ENCODE measurements around the gene SLC16A13. TPM values are rescaled to one million over a fixed set of nuclear protein-coding genes. Genes with fewer than 3 reads are reported as not detected.

The SLC16A13 gene
- total and polyA plus RNA-seq, 2 donors (not counting 1 experiment from before 2014, with no cell fraction given), result 1.3 to 1.4 TPM

DNA sequence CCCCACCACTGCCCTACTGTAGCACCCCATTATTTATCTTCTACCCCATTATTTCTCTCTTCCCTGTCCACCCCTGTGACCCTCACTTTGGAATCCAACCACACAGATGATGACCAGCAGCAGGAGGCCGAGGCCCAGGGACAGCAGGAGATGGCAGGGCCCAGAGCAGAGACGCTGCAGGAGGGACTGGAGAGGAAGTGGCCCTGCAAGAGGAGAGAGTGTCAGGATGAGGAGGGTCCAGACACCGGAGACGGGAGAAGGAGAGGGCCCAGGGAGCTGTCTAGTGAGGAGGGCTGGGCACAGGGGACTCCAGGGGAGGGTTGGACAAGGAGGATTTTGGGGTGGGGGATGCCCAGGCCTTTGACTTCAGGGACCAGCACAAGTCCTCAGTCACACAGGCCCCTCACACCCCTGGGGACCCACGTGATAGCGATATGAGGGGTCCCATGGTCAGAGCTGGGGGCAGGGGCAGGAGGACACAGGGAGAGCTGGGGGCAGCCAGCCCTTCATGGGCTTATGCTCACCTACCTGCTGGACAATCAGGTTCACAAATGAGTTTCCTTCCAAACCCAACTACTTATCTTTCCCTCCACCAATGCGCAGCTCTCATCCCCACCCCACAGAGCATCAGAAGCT is 42.2 kb downstream of the SLC16A13 start:
- Histone ChIP-seq H2AFZ (ENCODE audit: low read length) (no peak overlapping the region), H4K20me1 (ENCODE audit: control insufficient read depth, extremely low read depth, insufficient read depth, low read length) (no peaks in the 10 kb centered on the region), H3K4me3 (replicated peaks in 1 of 4; ENCODE audit: control extremely low read depth in 1 of 4, insufficient read depth in 1 of 4, low read depth in 3 of 4, low read length in 4 of 4) (no peak overlapping the region), H3K27me3 (ENCODE audit: control insufficient read depth, insufficient read depth, low read length) (no peaks in the 10 kb centered on the region), H3K9ac (ENCODE audit: insufficient read depth, low read length) (no peak overlapping the region), H3K36me3 (ENCODE audit: control insufficient read depth, insufficient read depth, low read length) (no peaks in the 10 kb centered on the region), H3K9me3 (ENCODE audit: control insufficient read depth, insufficient read depth, low read depth, low read length) (no peaks in the 10 kb centered on the region), H3K4me1 (ENCODE audit: control insufficient read depth, extremely low read depth, insufficient read depth, low read length) (no peaks in the 10 kb centered on the region), H3K27ac (ENCODE audit: insufficient read depth, low read length) (no peak overlapping the region), H3K4me2 (ENCODE audit: extremely low read depth, insufficient read depth, low read length) (no peak overlapping the region), H3K79me2 (ENCODE audit: control insufficient read depth, insufficient read depth, low read length) (no peaks in the 10 kb centered on the region)
- TF ChIP-seq, protein P1, sequence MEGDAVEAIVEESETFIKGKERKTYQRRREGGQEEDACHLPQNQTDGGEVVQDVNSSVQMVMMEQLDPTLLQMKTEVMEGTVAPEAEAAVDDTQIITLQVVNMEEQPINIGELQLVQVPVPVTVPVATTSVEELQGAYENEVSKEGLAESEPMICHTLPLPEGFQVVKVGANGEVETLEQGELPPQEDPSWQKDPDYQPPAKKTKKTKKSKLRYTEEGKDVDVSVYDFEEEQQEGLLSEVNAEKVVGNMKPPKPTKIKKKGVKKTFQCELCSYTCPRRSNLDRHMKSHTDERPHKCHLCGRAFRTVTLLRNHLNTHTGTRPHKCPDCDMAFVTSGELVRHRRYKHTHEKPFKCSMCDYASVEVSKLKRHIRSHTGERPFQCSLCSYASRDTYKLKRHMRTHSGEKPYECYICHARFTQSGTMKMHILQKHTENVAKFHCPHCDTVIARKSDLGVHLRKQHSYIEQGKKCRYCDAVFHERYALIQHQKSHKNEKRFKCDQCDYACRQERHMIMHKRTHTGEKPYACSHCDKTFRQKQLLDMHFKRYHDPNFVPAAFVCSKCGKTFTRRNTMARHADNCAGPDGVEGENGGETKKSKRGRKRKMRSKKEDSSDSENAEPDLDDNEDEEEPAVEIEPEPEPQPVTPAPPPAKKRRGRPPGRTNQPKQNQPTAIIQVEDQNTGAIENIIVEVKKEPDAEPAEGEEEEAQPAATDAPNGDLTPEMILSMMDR (conservative IDR thresholded peaks at IDR 0.05 in 1 of 2, IDR thresholded peaks at IDR 0.05 in 1 of 2; ENCODE audit: low read depth in 1 of 2, low read length in 2 of 2), result no peak
- TF ChIP-seq EZH2 (IDR thresholded peaks at IDR 0.05; ENCODE audit: low read length, missing control alignments), result no peak
- DNase-seq (ENCODE audit: low read depth in 2 of 2), result no peak

DNA sequence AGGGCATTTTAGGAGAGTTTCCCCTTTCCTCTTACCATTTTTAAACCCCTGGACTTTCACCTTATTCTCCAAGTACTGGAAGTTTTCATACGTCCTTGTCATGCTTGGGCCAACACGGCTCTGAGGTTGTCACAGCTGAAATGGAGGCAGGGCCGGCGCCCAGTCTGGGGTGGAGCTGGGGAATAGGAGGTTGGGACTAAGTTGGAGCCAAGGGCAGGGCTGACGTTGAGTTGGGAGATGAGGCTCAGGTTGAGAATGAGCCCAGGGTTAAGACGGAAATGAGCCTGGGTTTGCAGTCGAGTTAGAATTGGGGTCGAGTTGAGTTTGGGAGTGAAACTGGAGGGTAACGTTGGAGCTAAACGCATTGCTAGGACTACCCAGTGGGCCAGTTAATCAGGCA is 42.9 kb downstream of the SLC16A13 start:
- TF ChIP-seq, protein P1 (conservative IDR thresholded peaks at IDR 0.05 in 1 of 2, IDR thresholded peaks at IDR 0.05 in 1 of 2; ENCODE audit: low read depth in 1 of 2, low read length in 2 of 2), result no peak
- TF ChIP-seq EZH2 (IDR thresholded peaks at IDR 0.05; ENCODE audit: low read length, missing control alignments), result no peak
- no peaks in the 10 kb centered on the region for H3K36me3 ChIP-seq (ENCODE audit: control insufficient read depth, insufficient read depth, low read length)
- H3K27ac ChIP-seq (ENCODE audit: insufficient read depth, low read length), result no peak overlapping the region
- no peaks in the 10 kb centered on the region for H3K79me2 ChIP-seq (ENCODE audit: control insufficient read depth, insufficient read depth, low read length)
- H3K9me3 ChIP-seq (ENCODE audit: control insufficient read depth, insufficient read depth, low read depth, low read length), result no peaks in the 10 kb centered on the region
- H2AFZ ChIP-seq (ENCODE audit: low read length), result no peak overlapping the region
- DNase-seq (ENCODE audit: low read depth in 2 of 2), result no peak
- no peak overlapping the region for H3K9ac ChIP-seq (ENCODE audit: insufficient read depth, low read length)
- no peak overlapping the region for H3K4me3 ChIP-seq (replicated peaks in 1 of 4; ENCODE audit: control extremely low read depth in 1 of 4, insufficient read depth in 1 of 4, low read depth in 3 of 4, low read length in 4 of 4)
- H3K27me3 ChIP-seq (ENCODE audit: control insufficient read depth, insufficient read depth, low read length), result no peaks in the 10 kb centered on the region
- H3K4me1 ChIP-seq (ENCODE audit: control insufficient read depth, extremely low read depth, insufficient read depth, low read length), result no peaks in the 10 kb centered on the region
- H4K20me1 ChIP-seq (ENCODE audit: control insufficient read depth, extremely low read depth, insufficient read depth, low read length), result no peaks in the 10 kb centered on the region
- no peak overlapping the region for H3K4me2 ChIP-seq (ENCODE audit: extremely low read depth, insufficient read depth, low read length)

DNA sequence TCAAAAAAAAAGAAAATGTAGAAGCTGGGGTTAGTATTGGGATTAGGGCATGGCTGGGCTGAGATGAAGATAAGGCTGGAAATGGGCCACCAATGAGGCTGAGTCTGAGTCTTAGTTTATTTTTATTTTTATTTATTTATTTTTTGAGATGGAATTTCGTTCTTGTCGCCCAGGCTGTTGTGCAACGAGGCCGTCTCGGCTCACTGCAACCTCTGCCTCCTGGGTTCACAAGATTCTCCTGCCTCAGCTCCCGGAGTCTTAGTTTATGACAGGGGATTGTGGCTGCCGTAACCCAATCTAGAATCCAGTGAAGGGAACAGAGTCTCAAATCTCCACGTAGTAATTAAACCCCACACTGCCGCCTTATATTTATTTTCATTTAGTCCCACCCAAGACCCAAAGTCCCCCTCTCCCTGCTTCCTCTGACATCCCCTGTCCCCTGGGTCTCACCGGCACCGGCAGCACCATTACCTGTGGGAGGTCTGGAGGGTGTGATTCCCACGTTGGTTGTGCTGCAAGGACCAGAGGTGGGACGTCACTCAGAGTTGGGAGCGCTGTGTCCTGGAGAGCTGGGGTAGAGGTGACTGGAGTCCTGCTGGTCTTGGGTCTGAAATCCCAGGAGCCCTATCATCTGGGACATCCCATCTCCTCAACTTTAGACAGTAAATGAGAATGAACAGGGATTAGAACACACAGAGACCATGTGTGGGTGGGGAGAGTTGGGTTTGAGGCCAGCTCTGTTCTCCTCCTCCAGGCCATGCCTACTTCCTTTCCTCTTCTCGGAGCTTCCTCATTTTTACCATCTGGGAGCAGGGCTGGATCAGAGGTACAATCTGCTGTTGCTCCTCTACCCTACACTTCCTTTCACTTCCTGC is 44.0 kb downstream of the SLC16A13 start, which contains the start of gene CLEC10A:
Gene CLEC10A, minus strand, starts transcription at position 671 of the 875 bp plus-strand sequence. CDS start 1,439 bp downstream, outside the sequence.
- no peaks in the 10 kb centered on the region for H3K79me2 ChIP-seq (ENCODE audit: control insufficient read depth, insufficient read depth, low read length)
- no peaks in the 10 kb centered on the region for H3K36me3 ChIP-seq (ENCODE audit: control insufficient read depth, insufficient read depth, low read length)
- DNase-seq (ENCODE audit: low read depth in 2 of 2), result no peak
- H3K27me3 ChIP-seq (ENCODE audit: control insufficient read depth, insufficient read depth, low read length), result no peaks in the 10 kb centered on the region
- no peak for TF ChIP-seq EZH2 (IDR thresholded peaks at IDR 0.05; ENCODE audit: low read length, missing control alignments)
- TF ChIP-seq, protein P1 (conservative IDR thresholded peaks at IDR 0.05 in 1 of 2, IDR thresholded peaks at IDR 0.05 in 1 of 2; ENCODE audit: low read depth in 1 of 2, low read length in 2 of 2), result no peak
- no peaks in the 10 kb centered on the region for H4K20me1 ChIP-seq (ENCODE audit: control insufficient read depth, extremely low read depth, insufficient read depth, low read length)
- H3K27ac ChIP-seq (ENCODE audit: insufficient read depth, low read length), result no peak within 1 kb of the TSS
- H3K9me3 ChIP-seq (ENCODE audit: control insufficient read depth, insufficient read depth, low read depth, low read length), result no peaks in the 10 kb centered on the region
- no peak within 1 kb of the TSS for H2AFZ ChIP-seq (ENCODE audit: low read length)
- no peak within 1 kb of the TSS for H3K4me3 ChIP-seq (replicated peaks in 1 of 4; ENCODE audit: control extremely low read depth in 1 of 4, insufficient read depth in 1 of 4, low read depth in 3 of 4, low read length in 4 of 4)
- H3K4me2 ChIP-seq (ENCODE audit: extremely low read depth, insufficient read depth, low read length), result no peak within 1 kb of the TSS
- no peaks in the 10 kb centered on the region for H3K4me1 ChIP-seq (ENCODE audit: control insufficient read depth, extremely low read depth, insufficient read depth, low read length)
- no peak within 1 kb of the TSS for H3K9ac ChIP-seq (ENCODE audit: insufficient read depth, low read length)
